HG03521 (cell line): ENCODE results near the gene CEACAM19.
"Not testable (repeated sequence)": the region's sequence is repeated elsewhere in the genome, so short reads cannot be mapped to it uniquely, and the experiment has no call there.

Experiments used
- ATAC-seq: cut with Tn5 transposase; IDR thresholded peaks from one replicate; pipeline ENCODE4 v1.9.1; 2021; ENCODE audit warnings: mild to moderate bottlenecking, moderate library complexity; ENCODE audit not compliant: unreplicated experiment

Gene CEACAM19

DNA sequence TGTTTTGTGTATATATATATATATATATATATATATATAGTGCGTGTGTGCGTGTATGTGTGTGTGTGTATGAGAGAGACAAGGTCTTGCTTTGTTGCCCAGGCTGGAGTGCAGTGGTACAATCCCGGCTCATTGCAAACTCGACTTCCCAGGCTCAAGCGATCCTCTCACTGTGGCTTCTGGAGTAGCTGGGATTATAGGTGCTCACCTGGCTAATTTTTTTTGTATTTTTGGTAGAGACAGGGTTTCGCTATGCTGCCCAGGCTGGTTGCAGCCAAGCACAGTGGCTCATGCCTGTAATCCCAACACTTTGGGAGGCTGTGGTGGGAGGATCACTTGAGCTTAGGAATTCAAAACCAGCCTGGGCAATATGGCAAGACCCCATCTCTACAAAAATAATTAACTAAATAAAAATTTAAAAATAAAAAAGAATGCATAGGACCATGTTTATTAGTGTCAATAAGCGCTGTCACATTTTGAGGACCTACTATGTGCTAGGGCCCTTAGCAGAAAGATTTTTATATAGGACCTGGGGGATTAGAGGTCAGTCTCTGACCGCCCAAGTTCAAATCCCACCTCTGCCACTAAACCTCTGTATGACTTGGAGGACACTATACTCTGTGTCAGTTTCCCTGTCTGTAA lies 25.8 kb upstream of the CEACAM19 start:
- no peak for ATAC-seq

GRCh38 chr19:44646049-44646416 lies 25.2 kb upstream of the CEACAM19 start:
- no peak for ATAC-seq

GRCh38 chr19:44647144-44647543 lies 24.1 kb upstream of the CEACAM19 start:
- no peak for ATAC-seq

DNA sequence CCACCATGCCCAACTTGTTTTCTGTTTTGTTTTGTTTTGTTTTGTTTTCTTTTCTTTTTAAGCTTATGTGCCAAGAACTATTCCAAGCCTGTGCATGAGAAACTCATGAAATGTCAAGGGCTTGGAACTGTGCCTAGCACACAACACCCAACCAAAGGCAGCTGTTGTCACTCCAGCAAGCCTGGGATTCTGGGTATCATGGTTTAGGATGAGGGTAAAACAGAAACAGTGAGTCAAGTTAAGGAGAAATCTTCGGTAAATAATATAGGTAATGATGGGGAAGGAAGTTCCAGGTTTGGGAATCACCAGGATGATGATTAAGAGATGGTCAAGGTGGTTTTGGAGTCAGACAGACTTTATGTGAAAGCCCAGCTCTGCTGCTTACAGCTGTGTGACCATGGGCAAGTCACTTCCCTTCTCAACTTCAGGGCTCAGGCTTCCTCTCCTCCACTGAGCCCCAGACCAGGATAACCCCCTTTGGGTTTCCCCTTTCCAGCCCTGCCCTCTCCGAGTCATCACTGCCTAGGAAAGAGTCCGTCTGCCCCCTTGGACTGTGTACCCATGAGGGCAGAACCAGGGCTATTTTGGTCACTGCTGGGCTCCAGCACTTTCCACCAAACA lies 22.5 kb upstream of the CEACAM19 start:
- no peak for ATAC-seq

DNA sequence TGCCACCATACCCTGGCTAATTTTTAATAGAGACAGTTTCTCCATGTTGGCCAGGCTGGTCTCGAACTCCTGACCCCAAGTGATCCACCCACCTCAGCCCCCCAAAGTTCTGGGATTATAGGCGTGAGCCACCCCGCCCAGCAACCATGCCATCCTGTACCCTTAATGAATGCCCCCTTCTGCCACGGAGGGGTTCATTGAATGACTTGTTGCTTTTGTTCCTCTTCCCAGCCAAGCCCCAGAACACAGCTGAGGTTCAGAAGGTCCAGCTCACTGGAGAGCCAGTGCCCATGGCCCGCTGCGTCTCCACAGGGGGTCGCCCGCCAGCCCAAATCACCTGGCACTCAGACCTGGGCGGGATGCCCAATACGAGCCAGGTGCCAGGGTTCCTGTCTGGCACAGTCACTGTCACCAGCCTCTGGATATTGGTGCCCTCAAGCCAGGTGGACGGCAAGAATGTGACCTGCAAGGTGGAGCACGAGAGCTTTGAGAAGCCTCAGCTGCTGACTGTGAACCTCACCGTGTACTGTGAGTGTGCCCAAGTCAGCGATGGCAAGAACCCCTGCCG lies 21.6 kb upstream of the CEACAM19 start:
- no peak for ATAC-seq

- no peak for ATAC-seq
Measured at GRCh38 chr19:44653343-44653742, 17.9 kb upstream of the CEACAM19 start.

GRCh38 chr19:44653977-44654774 lies 17.1 kb upstream of the CEACAM19 start:
- peak; percentile 66 for ATAC-seq

DNA sequence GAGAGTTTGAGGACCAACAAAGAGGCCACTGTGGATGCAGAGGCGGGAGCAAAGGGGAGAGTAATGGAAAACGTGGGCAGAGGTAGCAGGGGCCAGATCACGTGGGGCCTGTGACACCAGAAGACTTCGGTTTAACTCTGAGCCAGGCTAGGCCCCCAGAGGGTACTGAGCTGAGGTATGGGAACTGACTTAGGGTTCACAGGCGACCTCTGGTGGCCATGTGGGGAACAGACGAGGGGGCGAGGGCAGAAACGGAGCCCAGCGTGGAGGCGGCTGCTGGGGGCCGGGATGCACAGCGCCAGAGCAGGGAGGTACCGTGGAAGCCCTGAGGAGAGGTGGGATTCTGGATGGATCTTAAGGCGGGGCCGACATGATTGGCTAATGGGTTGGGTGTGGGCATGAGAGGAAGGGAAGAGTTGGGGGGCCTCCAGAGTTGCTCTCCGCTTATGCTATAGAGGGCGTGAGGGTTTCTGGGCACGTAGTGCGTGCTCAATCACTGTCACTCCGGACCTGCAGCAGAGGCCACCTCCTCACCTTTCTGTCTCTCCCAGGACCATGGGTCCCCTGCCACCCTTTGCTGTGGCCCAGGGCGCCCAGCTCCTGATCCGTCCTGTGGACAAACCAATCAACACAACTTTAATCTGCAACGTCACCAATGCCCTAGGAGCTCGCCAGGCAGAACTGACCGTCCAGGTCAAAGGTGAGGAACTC lies 13.9 kb upstream of the CEACAM19 start:
- no peak for ATAC-seq

DNA sequence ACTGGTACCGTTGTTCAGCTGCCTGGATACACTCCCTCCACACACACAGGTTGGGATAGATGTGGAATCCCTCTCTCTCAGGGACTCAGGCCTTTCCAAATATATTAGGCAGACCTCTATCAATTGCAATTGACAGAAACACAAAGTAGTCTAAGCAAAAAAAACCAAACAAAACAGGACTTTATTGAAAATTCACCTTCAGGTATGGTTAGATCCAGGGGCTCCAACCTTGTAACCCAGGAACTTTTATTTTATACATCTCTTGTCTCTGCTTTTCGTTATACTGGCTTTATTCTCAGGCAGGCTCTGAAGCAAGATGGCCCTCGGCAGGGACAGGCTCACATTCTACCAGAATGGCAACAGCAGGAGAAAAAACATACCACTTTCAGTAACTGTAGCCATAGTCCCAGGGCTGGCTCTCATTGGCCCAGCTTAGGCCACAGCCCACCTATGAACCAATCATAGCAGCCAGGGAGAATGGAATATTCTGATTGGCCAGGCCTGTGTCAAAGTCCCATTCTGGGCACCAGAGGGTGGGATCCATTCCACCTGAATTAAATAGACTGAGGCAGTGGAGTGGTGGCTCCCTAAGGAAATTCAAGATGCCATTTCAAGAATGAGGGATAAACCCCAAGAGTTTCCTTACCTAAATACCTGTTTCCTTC lies 13.1 kb upstream of the CEACAM19 start:
- no peak for ATAC-seq

DNA sequence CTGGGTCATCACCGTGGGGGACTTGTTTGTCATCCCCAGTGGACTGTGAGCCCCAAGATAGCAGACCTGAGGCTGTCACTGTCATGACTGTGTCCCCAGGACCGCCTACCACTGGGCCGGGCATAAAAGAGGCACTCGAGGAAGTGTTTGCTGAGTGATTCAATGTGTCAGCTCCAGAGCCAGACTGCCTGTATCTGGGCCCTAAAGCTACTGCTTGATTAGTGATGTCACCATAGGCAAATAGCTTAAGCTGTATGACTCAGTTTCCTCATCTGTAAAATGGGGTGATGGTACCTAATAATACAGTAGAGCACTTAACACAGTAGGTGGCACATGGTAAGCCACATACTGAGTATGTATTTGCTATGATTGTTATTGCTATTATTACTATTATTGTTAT lies 11.2 kb upstream of the CEACAM19 start:
- no peak for ATAC-seq

GRCh38 chr19:44661205-44661604 lies 10.1 kb upstream of the CEACAM19 start:
- ATAC-seq: no peak

DNA sequence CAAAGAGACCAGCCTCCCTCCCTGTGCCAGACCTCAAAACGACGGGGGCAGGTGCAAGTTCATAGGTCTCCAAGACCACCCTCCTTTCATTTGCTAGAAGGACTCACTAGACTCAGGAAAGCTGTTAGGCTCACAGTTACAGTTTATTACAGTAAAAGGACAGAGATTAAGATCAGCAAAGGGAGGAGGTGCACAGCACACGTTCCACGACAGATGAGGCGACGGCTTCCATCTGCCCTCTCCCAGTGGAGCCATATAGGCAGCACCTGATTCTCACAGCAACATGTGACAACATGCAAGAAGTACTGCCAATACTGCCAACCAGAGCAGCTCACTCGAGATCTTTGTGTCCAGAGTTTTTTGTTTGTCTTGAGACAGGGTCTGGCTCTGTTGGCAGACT lies 9.4 kb upstream of the CEACAM19 start:
- no peak for ATAC-seq

GRCh38 chr19:44662691-44663385 lies 8.4 kb upstream of the CEACAM19 start:
- no peak for ATAC-seq

- no peak for ATAC-seq
Measured at GRCh38 chr19:44663996-44664395, 7.3 kb upstream of the CEACAM19 start.

DNA sequence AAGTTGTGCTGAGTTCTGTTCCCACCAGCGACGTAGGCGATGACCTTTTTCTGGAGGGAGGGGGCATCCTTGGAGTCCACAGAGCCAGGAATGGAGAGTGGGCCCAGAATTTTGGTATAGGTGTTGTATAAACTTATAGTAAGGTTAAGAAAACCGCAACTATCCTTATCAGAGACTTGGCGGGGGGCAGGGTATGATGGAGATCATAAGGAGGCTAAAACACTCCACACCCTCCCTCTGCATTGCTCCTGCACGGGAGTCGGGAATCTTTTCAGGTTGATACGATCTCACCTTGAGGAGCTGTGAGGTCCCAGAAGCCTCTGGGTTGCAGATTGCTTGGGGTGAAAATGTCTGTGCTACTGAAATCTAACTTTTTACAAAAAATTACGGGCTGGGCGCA lies 6.3 kb upstream of the CEACAM19 start:
- no peak for ATAC-seq

- no peak for ATAC-seq
Measured at GRCh38 chr19:44666852-44667556, 4.3 kb upstream of the CEACAM19 start.

GRCh38 chr19:44668985-44669764 lies 2.1 kb upstream of the CEACAM19 start:
- ATAC-seq: no peak

DNA sequence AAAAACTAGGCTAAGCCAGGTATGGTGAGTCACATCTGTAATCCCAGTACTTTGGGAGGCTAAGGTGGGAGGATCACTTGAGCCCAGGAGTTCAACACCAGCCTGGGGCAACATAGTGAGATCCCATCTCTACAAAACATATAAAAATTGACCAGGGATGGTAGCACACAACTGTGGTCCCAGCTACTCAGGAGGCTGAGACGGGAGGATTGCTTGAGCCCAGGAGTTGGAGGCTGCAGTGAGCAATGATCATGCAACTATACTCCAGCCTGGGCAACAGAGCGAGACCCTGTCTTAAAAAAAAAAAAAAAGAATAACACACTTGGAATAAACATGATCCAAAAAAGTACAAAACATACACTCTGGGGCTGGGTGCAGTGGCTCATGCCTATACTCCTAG lies 1.3 kb upstream of the CEACAM19 start:
- ATAC-seq: not testable (repeated sequence)

DNA sequence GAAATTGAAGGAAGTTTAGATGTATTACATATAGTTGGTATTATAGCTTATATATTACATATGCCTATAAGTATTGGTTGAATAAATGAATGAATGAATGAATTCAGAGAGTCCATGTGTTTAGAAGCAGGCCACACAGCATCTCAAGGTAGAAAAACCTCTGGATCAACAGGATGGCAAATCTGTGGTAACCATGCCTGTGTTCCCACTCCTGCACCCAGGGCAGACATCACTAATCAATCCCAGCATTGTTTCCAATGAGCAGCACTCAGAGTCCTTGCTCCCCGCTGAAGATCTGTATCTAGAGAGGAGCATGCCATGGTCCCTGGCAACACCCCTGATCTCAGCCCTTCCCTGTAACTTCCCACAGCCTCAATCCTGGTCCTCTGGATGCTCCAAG lies 944 bp downstream of the CEACAM19 start:
- no peak for ATAC-seq
